KG1 (cell line): Measurements from ENCODE around the gene NAALADL2.
"Not testable (repeated sequence)": the region's sequence is repeated elsewhere in the genome, so short reads cannot be mapped to it uniquely, and the experiment has no call there.

ENCODE experiments used
- DNase-seq: peaks from one replicate; lab custom pipeline; 2025; lab: John Stamatoyannopoulos, UW

NAALADL2 gene

DNA sequence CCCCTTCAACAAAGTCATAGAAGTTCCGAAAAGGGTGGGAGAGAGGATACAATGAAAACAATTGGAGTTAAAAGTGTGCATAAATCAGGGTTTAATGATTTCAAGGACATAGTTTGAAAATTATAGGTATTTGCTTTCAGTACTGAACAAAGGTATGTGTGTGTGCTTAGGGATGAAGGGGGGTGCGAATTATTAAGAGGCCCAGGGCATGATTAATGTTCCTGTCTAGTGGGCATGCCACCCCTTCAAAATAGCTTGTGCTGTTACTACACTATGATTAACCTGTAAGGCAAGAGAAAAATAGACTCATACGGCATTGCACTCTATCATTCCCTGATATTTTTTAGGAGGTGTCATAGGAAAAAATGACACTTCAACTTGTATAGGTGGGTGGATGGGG, 731.6 kb downstream of the NAALADL2 start:
- no peak for DNase-seq

DNA sequence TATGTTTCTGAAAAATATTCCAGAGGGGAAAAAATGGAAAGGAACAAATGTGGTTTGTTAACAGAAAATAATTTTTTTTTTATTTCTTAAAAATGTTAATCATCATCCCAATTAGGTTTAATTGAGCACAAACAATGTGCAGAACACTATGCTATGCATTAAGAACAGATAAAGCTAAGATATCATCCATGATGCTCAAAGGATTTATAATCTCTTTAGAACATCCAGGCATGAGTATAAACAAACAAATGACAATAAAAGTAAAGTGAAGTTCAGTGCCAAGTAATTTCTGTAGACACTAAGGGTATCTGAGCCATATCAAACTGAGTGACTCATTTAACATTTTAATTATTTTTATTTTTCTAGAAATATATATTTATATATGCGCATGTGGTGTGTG, 732.2 kb downstream of the NAALADL2 start:
- DNase-seq: no peak

DNA sequence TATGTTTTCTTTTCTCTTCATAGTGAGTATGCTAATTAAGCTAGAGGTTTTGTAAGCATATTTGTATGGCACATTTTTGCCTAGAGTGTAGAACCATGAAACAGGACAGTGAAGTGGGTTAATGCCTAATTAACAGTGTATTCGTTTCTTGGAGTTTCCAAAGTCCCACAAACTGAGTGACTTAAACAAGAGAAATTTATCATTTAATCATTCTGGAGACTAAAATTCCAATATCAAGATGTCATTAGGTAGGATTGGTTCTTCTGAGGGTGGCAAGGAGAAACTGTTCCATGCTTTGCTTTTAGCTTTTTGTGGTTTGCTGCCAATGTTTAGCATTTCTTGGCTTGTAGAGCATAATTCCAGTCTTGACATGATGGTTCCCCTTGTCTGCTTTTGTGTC, 734.2 kb downstream of the NAALADL2 start:
- no peak for DNase-seq

DNA sequence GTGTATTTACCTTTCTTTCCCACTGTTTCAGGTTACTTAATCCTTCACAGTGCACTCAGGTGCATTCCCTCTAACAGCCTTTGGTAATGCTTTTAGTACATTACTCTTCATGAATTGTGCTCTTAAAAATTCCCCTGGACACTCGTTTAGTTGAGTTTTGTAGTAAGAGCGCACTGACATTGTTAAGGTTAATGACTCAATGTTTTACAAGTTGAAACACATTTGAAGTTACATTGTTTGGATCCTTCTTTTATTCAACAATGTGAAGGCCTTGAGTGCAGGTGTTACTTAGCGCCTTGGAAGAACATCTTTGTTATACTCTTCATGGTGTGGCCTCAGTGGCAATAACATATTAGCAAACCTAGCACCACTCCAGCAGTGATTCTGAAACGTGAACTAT, 739.6 kb downstream of the NAALADL2 start:
- DNase-seq: no peak

DNA sequence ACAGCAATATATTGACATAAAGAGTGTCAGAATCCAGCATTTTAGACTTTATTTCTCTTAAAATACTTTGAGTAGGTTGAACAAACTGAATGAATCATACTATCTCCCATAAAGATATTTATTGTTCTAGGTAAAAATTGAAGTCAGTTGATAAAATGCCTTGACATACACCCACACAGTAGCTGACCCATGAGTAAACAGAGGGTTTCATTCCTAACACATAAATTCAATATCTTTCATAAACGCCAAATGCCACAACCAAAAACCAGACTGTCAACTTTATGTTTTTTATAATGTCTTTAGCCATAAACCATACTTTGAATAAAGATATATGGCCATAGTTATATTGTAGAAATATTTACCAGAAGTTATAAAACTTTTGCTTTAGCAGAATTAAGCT, 742.4 kb downstream of the NAALADL2 start:
- DNase-seq: no peak

DNA sequence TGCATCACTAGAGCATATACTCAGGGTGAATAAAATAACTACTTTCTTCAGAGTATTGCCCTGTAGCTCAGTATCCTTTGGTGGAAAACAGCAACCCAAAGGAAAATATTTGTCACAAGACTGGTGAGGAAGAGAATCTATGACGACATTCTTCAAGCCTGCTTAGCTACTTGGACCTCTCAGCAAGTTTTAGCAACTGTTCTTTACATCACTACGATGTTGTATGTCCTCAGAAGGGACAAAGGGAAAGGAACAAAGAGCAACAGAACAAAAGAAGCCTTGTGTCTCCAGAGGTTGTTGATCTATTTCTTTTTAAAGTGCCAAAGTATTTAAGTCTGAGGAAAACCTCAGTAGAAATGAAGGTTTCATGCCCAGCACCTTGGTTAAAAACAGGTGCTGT, 746.7 kb downstream of the NAALADL2 start:
- no peak for DNase-seq

DNA sequence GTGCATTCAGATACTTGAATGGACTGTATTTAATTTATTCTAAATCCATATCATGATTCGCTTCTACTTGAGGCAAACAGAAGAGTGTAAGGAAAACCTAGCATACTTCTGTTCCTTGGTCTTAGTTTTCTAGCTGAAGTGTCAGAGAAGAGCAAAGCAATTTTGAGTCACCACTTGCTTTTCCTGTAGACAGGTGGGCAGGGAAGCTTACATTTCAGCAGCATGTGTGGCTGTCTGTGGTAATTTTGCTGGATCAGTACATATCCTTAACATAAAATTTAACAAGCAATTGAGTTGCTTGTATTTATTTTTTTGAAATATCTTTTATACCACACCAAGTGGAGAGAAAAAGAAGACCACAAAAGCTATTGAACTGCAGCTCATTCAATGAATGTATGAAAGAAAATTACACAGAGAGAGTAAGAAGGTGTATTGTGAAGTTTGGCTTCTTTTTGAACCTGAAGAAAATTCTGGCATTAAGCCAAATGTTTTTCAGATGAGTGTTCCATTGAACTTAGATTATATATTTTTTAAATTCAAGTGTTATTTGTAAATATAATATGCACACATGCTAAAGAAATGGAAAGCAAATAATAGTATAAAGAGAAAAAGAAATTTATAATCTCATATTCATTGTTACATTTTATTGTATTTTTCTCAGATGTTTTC, 747.6 kb downstream of the NAALADL2 start:
- no peak for DNase-seq

DNA sequence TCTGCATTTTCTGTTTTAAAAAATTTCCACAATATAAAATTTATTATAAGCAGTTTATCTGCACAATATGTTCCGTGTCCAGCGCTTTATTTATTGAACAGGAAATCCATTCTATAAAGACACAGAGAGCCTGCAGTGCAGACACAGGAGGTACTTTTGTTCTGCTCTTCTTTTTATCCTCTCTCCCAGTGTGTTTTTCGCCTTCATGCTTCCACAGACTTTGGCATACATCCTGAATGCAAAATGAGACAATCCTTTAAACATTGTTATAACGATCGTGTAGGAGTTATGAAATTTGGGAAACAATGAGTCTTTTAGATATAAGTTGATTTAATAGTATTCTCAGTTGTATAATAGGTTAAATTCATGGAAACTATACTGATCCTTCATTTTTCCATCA, 749.2 kb downstream of the NAALADL2 start:
- DNase-seq: no peak

DNA sequence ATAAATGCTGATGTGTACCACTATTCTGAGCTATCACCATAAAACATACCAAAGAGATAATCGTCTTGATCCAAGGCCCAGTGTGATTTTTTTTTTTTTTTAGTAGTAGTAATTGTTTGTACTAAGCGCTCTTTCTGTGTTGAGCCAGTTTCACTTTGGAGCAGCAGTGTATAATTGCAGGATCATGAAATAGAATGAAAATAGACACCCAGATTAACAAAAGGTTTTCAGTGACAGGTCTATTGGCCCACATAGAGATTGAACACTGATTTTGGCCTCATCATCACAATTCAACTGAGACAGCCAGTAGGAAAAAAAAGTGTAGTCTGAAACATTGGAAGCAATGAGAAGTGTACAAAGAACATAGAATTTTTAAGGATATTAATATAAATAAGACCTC, 749.8 kb downstream of the NAALADL2 start:
- no peak for DNase-seq

DNA sequence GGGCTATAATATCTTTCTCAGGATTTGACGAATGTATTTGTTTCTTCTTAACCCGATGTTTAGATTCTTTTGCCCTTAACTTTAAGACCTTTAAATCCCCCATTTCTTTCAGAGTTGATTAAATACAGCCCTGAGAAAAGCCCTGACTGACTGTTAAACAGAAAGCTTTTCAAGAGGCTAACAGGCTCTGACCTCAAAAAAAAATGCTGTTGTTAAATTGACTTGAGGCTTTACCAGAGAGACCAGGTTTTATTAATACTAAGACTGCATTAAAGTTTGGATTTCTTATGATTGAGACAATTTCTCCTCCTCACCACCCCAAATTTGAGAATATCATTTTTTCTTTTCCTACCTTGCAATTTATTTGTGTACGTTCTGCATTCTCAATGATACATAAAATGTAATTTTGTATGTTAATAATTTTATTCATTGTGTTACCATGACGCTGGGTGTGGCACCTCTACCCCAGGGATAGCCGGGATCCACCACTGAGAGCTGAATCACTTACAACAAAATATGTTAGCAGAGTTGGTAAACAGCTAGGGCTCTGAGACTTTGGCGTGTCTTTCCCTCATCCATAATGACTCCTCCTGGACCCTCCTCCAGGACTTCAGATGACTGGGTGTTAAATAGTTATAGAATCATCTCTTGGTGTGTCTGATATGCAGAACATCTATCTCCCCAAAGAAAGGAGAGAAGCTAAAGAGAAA, 753.5 kb downstream of the NAALADL2 start:
- DNase-seq: no peak

DNA sequence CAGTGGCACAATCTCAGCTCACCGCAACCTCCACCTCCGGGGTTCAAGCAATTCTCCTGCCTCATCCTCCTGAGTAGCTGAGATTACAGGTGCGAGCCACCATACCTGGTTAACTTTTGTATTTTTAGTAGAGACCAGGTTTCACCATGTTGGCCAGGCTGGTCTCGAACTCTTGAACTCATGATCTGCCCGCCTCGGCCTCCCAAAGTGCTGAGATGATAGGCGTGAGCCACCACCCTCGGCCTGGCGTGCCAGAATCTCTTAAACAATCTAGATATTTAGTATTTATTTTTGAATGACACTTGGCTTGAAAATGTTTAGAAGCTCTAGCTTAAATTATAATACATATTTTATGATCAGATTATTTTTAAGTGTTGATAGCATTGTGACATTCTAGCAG, 755.0 kb downstream of the NAALADL2 start:
- not testable (repeated sequence) for DNase-seq

DNA sequence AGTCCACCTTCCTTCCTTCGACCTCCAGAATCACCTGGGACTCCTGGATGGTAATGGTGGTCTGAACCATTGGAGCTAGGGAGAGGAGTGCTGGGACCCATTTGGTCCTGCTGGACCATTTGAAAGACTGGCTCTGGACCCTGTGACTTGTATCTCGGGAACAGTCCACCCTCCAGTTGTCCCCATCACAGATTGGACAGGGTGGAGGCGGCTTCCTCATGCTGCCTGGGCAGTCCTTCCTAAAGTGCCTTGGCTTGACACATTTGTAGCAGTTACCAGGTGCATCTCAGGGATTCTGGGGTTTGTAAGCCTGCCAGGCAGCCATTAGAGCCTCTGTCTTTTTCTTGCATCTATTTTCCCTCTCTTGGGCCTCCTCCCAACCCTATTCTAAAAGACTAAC, 758.1 kb downstream of the NAALADL2 start:
- DNase-seq: no peak

DNA sequence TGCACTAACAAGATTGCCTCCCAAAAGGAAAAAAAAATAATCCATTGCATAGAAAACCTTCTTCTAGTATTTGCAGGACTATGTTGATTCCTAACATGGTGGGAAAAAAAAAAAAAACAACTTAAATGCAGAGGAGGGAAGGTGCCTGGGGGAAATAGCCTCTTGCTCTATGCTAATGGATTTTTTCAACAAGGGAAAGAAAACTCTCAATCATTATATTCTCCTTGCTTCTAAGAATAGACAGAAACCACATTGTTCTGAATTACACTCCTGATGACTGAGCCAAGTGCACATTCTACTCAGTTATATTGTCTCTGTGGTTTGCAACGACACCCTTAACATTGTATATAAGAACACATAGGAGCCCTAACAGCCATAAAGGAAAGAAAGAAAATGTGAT, 760.2 kb downstream of the NAALADL2 start:
- no peak for DNase-seq

DNA sequence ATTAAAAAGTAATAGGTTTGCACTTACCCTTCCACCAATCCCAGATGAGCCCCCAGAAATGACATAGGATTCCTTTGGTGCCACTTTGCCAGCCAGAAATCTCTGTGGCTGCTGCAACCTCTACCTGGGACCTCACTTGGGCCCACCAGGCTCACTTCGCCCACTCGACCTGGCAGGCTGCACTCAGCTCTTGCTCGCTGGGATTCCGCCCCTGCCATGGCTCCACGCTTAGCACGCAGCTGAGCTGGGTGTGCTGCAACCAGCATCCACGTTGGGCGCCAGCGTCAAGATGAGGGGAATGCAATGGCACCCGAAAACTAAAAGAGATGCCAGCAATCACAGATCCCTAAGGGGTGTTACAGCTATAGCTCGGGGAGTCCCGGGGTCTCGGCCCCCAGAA, 761.0 kb downstream of the NAALADL2 start:
- no peak for DNase-seq

DNA sequence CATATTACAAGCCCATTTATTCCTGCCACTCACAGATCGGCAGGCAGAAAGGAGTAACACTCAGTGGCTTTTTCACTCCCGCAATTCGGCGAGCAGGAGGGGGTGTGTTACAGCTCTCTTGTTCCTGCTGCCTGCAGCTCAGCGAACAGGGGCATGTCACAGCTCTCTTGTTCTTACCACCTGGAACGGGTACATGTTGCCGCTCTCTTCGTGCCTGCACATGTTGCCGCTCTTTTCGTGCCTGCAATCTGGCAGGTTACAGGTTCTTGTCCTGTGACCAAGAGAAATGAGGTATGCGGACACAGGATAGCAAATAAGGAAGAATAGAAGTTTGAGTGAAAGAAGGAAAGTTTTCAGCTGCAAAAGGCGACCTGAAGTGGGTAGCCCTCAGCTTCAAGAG, 761.4 kb downstream of the NAALADL2 start:
- DNase-seq: no peak

DNA sequence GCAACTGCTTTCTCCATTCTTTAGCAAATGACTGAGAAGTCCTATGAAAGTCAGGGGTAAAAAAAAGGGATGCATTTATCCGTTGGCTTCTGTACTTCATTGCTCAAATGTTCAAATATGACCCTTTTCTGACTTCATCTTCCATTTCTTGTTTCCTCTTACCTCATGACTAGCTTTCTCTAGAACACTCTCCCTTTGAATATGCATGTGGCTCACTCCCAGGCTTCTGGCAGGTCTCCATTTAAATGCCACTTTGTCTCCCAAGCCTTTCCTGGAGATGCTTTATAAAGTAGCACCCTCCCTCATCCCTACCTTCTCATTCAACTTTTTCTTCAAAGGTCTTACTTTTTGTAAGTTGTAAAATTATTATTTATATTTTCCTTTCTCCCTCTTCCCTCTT, 781.8 kb downstream of the NAALADL2 start:
- no peak for DNase-seq

DNA sequence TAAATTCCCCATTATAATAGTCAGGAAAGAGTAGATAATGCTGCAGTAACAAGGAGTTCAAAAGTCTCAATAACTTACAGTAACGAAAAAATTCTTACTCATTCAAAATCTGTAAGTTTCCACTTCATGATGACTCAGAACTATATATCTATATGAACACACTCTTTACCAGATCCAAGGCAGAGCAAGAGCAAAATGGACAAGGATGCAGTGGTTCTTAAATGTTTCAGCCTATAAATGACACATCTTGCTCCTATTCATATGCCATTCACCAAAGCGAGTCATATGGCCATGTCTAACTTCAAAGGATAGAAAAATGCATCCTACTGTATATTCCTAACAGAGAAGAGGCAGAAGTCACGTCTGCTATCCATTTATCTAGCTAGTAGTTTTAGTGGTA, 787.7 kb downstream of the NAALADL2 start:
- no peak for DNase-seq

DNA sequence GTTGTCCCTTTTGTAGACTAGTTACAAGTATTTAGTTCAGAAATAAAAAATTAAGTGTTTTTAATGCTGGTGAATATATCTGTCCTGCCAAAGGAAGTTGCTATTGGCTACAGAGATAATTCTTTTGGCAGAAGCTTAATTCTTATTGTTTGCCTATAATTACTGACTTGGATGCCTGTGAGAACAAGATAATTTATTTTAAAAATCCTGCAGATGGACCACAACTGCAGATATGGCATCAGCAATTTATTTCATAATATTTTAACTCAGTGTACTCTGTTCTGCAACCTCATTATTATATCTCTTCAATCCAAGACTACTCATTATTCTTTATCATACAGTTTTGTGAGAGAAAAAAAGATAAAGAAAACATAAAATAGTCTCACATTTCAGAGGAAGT, 789.8 kb downstream of the NAALADL2 start:
- DNase-seq: no peak

DNA sequence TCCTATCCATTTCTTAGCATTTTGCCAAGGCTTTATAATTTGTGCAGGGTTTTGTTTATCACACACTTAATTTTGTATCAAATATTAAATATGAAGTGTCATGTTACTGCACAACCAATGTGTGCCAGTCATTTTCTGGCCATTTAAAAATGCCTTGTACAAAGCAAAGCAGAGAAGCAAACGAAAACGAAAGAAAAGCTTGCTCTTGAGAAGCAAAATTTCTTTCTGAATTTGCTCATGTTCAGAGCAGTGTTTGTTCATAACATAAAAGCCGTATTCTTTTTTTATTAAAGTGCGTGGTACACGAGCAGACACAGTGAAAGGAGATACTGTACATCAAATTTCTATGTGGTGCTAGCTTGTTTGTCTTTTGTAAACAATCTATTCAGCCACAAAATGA, 792.6 kb downstream of the NAALADL2 start:
- DNase-seq: no peak

DNA sequence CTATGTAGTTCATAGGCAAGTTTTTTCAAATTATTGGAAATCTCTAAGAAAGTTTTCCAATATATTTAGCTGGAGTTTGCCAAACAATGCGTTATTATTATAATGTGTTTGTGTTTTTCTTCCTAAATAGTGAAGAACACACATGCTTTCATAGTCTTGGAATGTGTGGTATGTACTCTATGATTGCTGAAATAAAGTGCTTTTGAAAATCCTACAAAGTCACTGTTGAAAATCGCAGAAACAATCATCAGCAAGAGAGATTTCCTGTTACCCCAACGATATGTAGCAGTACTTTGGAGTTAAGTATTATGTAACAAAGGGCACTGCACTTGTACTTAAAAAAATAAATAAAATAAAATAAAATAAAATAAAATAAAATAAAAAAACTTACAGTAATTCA, 796.2 kb downstream of the NAALADL2 start:
- DNase-seq: no peak

DNA sequence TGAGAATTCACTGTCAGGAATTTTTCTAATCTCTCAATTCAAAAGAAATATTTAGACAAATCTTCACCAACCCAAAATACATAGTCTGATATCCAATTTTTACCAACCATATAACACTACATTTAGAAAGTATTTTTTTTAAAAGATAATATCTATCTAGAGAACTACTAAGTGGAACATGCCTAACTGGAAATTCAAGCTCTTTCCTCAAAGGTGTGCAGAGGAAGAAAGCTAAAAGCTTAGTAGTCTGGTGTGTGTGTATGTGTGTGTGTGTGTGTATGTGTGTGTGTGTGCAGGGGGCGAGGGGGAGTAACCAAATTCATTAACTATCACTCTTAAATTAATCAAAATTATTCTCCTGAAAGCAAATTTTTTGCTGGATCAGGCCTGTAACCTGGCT, 797.3 kb downstream of the NAALADL2 start:
- DNase-seq: no peak

DNA sequence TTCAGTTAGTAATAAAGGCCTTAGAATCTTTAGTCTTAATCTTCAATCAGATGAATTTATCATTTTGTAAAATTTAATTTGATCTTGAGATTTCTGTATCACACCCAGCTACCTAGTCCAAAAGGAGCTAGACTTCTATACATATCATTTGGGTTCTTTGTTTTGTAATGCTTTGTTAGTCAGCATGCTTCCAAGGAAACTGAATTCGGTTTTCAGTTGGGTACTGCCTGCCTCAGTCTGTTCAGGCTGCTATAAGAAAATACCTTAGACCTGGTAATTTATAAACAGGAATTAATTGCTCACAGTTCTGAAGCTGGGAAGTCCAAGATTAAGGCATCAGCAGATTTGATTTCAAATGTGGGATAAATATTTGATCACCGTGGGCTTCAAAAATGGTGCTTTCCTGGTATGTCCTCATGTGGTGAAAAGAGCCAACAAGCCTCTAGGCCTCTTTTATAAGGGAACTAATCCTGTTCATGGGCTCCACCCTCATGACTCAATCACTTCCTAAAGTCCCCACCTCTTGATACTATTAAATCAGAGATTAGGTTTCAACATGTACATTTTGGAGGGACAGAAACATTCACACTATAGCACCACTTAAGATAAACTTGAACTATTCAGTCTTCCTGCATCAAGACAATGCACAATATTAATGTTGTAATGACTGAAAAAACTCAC, 800.7 kb downstream of the NAALADL2 start:
- DNase-seq: no peak

DNA sequence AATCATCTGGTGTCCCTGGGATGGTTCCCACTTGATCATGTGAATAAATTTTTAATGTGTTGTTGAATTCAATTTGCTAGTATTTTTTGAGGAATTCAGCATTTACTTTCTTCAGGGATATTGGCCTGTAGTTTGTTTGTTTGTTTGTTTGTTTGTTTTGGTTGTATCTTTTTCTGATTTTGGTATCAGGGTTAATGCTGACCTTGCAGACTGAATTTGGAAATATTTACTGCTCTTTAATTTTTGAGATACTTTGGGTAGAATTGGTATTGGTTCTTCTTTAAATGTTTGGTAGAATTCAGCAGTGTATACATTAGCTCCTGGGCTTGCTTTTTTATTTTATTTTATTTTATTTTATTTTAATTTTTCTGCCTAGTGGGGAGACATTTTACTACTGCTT, 803.7 kb downstream of the NAALADL2 start:
- no peak for DNase-seq

DNA sequence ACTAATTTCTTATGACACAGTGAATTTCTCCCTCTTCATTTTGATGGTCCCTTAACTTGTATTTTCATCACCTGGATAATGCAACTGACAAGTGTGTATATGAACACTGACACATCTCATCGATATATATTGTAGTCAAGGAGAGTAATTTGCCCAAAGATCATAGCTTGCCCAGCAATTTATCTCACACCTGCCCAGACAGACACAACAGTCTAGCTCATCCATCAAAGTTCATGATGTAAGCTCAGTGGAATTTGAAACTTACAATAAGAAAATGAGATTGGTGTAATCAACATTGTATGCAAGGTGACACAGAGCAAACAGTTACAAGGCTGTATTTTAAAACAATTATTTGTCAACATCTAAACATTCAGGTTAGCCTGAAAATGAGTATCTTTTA, 805.8 kb downstream of the NAALADL2 start:
- no peak for DNase-seq
